CD4-positive, alpha-beta T cell (primary cell): ENCODE data around the gene INSYN2B. TPM values are rescaled to one million over a fixed set of nuclear protein-coding genes. Genes with fewer than 3 reads are reported as not detected.

Source experiments
- ATAC-seq: fragments of 200-7000 bp; cut with Tn5 transposase; one replicate; pipeline ENCODE4 v1.10.0; 2022; ENCODE audit warnings: mild to moderate bottlenecking; ENCODE audit not compliant: poor library complexity
- CTCF ChIA-PET: fragments of 350-600 bp; sonication (Branson Sonifier 250); formaldehyde crosslinking; loops from one replicate; lab custom pipeline; 2021; ENCODE audit warnings: antibody characterized with exemption, inconsistent platforms; lab: Charles Lee
- POLR2A ChIA-PET: fragments of 350-600 bp; sonication (Branson Sonifier 250); formaldehyde crosslinking; loops from one replicate; lab custom pipeline; 2021; ENCODE audit warnings: antibody characterized with exemption, inconsistent platforms; lab: Charles Lee
- DNase-seq, 14 experiments: peaks; one replicate each; pipeline ENCODE4 v3.0.0-alpha.2; 2013 to 2020; ENCODE audit warnings: mixed read lengths in 2 of 14
- H3K27ac ChIP-seq, 2 donors: one replicate each; pipeline versions ENCODE4 v1.5.1 to v1.7.0; 2013; ENCODE audit warnings: low read length in 2 of 2, low read depth in 1 of 2, mild to moderate bottlenecking in 1 of 2
- H3K27me3 ChIP-seq, 2 experiments: 1 replicate in 1 of 2; 2 replicates in 1 of 2; pipeline versions ENCODE4 v1.6.1 to v1.7.0; 2013; ENCODE audit warnings: low read length in 2 of 2, control low read depth in 1 of 2, mild to moderate bottlenecking in 1 of 2, moderate library complexity in 1 of 2; ENCODE audit not compliant: insufficient read depth in 2 of 2, control insufficient read depth in 1 of 2
- H3K36me3 ChIP-seq: one replicate; pipeline ENCODE4 v1.6.1; 2013; ENCODE audit warnings: low read length, control low read depth; ENCODE audit not compliant: insufficient read depth
- H3K4me1 ChIP-seq: one replicate; pipeline ENCODE4 v1.6.1; 2013; ENCODE audit warnings: low read length, control low read depth; ENCODE audit not compliant: insufficient read depth
- H3K4me3 ChIP-seq: one replicate; pipeline ENCODE4 v1.5.1; 2013; ENCODE audit warnings: mild to moderate bottlenecking, low read length, moderate library complexity
- H3K9me3 ChIP-seq, 2 experiments: 1 replicate in 1 of 2; 2 replicates in 1 of 2; pipeline versions ENCODE4 v1.6.1 to v1.7.0; 2013; ENCODE audit warnings: low read length in 2 of 2, mild to moderate bottlenecking in 2 of 2, control low read depth in 1 of 2, moderate library complexity in 1 of 2; ENCODE audit not compliant: control insufficient read depth in 1 of 2, insufficient read depth in 1 of 2
- H3K27ac Mint-ChIP-seq: one replicate; pipeline ENCODE4 v1.8.0; 2020; ENCODE audit warnings: mixed read lengths
- H3K27me3 Mint-ChIP-seq: one replicate; pipeline ENCODE4 v1.8.0; 2021; ENCODE audit warnings: mixed read lengths
- H3K36me3 Mint-ChIP-seq: one replicate; pipeline ENCODE4 v1.8.0; 2021; ENCODE audit warnings: low read depth, mixed read lengths
- H3K4me1 Mint-ChIP-seq: one replicate; pipeline ENCODE4 v1.8.0; 2021; ENCODE audit warnings: low read depth, mixed read lengths
- H3K4me3 Mint-ChIP-seq: one replicate; pipeline ENCODE4 v1.8.0; 2020; ENCODE audit warnings: mild to moderate bottlenecking, mixed read lengths
- H3K9me3 Mint-ChIP-seq: one replicate; pipeline ENCODE4 v1.8.0; 2020; ENCODE audit warnings: mixed read lengths
- intact Hi-C, 2 experiments: fragments of 100-400 bp; cut with DNase I in 1 of 2; cut with micrococcal nuclease in 1 of 2; formaldehyde crosslinking; loops; one replicate each; pipeline versions ENCODE4 v1.15.1 to v1.9.0; 2023 to 2025; cut with DNase I, micrococcal nuclease
- total RNA-seq, 174 experiments: library from RNA in 2 of 174; stranded (reverse) in 2 of 174; gene quantifications; one replicate each; pipeline ENCODE4 v1.2.3 and lab custom pipeline; 2021 to 2026
- TF ChIP-seq, protein P1 (sequence below): fragments of 200-600 bp; IDR thresholded peaks from one replicate; pipeline ENCODE4 v1.8.0; 2022; ENCODE audit warnings: antibody characterized with exemption, mild to moderate bottlenecking

Gene INSYN2B
- total RNA-seq, 2 experiments from 2014 or later: not detected

DNA sequence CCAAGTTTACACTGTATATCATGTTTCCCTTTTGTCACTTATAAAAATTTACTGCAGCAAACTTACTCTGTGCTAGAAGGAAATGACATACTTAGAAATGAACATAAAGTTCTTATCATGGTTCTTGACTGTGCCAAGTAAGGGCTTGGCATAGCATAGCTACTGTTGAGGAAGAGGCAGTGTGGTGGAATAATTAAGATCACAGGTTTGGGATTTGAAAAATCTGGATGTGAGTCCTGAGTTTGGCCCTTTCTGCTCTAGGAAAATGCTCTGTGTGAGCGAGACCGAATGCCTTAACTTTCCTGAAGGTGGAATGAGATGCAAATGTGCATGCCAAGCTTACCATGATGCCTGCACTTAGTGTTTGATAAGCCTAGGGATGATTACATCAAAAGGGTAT lies 99.5 kb downstream of the INSYN2B start:
- Mint-ChIP-seq H3K27ac (no peak overlapping the region), H3K9me3 (no peaks in the 10 kb centered on the region), H3K4me1 (peaks cover 25% of the 10 kb centered on the region), H3K27me3 (no peaks in the 10 kb centered on the region), H3K4me3 (no peak overlapping the region), H3K36me3 (peaks cover 79% of the 10 kb centered on the region)
- ChIA-PET POLR2A (no interaction called here), CTCF (no interaction called here)
- Histone ChIP-seq H3K27ac (no peak overlapping the region), H3K27me3 (no peaks in the 10 kb centered on the region), H3K4me1 (peaks cover 2% of the 10 kb centered on the region), H3K9me3 (no peaks in the 10 kb centered on the region), H3K36me3 (peaks cover 4% of the 10 kb centered on the region), H3K4me3 (no peak overlapping the region)
- no peak for ATAC-seq
- TF ChIP-seq, protein P1, sequence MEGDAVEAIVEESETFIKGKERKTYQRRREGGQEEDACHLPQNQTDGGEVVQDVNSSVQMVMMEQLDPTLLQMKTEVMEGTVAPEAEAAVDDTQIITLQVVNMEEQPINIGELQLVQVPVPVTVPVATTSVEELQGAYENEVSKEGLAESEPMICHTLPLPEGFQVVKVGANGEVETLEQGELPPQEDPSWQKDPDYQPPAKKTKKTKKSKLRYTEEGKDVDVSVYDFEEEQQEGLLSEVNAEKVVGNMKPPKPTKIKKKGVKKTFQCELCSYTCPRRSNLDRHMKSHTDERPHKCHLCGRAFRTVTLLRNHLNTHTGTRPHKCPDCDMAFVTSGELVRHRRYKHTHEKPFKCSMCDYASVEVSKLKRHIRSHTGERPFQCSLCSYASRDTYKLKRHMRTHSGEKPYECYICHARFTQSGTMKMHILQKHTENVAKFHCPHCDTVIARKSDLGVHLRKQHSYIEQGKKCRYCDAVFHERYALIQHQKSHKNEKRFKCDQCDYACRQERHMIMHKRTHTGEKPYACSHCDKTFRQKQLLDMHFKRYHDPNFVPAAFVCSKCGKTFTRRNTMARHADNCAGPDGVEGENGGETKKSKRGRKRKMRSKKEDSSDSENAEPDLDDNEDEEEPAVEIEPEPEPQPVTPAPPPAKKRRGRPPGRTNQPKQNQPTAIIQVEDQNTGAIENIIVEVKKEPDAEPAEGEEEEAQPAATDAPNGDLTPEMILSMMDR: no peak
- no peak for DNase-seq
- intact Hi-C loops: no loop called here

DNA sequence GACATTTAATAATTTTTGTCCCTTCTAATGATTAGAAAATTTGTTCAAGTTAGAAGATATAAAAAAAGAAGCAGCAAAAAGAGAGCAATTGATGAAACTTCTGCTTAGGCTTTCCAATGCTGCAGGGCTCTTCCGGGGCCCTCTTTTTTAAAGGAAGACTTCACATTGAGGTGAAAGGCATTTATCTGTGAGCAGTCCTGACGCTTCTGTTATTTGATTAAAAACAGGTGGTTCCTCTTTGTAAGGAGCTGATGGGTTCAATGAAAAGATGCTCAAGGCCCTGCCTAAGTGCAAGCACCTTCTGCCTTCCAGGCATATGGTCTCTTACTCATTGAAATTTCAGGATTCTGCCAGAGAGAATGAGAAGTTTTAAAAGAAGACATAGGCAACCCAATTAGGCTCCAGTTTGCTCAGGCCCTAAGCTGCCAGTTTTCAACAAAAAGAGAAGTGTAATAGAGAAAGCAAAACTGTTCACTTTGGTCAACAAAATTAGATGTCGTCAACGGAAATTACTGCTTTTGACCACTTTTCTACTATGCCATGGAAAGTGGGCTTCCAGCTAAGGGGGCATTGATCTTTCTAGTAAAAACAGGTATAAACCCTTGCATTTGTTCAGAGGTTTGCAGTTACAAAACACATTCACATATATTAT lies 100.2 kb downstream of the INSYN2B start:
- CTCF ChIA-PET: no interaction called here

DNA sequence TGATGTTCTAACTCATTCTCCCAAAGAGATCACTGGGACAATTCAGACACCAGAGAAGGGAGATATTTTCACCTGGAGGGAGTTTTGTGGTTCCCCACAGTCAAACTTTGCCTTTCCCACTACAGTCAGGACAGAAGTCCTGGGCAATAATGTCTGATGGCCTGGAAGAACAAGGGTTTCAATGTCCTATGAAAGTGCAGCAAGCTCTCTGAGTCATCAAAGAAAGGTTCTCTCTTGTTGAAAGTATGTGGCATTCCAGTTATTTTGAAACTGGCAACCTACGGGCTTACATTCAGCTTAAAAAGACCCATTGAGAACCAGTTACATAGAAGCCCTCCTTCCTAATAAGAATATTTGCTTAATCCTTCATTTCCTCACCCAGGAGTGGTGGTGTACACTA lies 103.9 kb downstream of the INSYN2B start:
- Mint-ChIP-seq H3K36me3 (peaks cover 61% of the 10 kb centered on the region), H3K4me1 (peaks cover 11% of the 10 kb centered on the region), H3K4me3 (no peak overlapping the region), H3K9me3 (no peaks in the 10 kb centered on the region), H3K27me3 (no peaks in the 10 kb centered on the region), H3K27ac (no peak overlapping the region)
- ChIA-PET CTCF (no interaction called here), POLR2A (no interaction called here)
- H3K4me3 ChIP-seq: no peak overlapping the region
- peaks cover 2% of the 10 kb centered on the region for H3K4me1 ChIP-seq
- TF ChIP-seq, protein P1: no peak
- intact Hi-C loops: no loop called here
- H3K27ac ChIP-seq: no peak overlapping the region
- H3K9me3 ChIP-seq: no peaks in the 10 kb centered on the region
- H3K36me3 ChIP-seq: peaks cover 13% of the 10 kb centered on the region
- ATAC-seq (no peak), DNase-seq (no peak)
- no peaks in the 10 kb centered on the region for H3K27me3 ChIP-seq

More for the DNA sequence above, 100.2 kb downstream of the INSYN2B start:
- H3K4me1 ChIP-seq: peaks cover 2% of the 10 kb centered on the region
- H3K36me3 ChIP-seq: peaks cover 10% of the 10 kb centered on the region
- ATAC-seq (no peak), DNase-seq (peak in 1 of 14 experiments; percentile 5)
- H3K36me3 Mint-ChIP-seq: peaks cover 76% of the 10 kb centered on the region
- H3K27me3 ChIP-seq: no peaks in the 10 kb centered on the region
- H3K4me1 Mint-ChIP-seq: peaks cover 20% of the 10 kb centered on the region
- H3K4me3 ChIP-seq: no peak overlapping the region
- H3K9me3 ChIP-seq: no peaks in the 10 kb centered on the region
- TF ChIP-seq, protein P1: no peak
- no peaks in the 10 kb centered on the region for H3K27me3 Mint-ChIP-seq
- no peak overlapping the region for H3K27ac Mint-ChIP-seq
- POLR2A ChIA-PET: no interaction called here
- no peaks in the 10 kb centered on the region for H3K9me3 Mint-ChIP-seq
- no peak overlapping the region for H3K4me3 Mint-ChIP-seq
- H3K27ac ChIP-seq: no peak overlapping the region
- intact Hi-C loops: no loop called here
